Keratinocyte (primary cell): Measurements from ENCODE around the gene ZNF629. TPM values are rescaled to one million over a fixed set of nuclear protein-coding genes. Genes with fewer than 3 reads are reported as not detected.

ENCODE experiments used
- DNase-seq: peaks from one replicate; pipeline ENCODE4 v3.0.0-alpha.2; 2011; ENCODE audit warnings: low read depth, missing footprints, low spot score
- FAIRE-seq: peaks from 2 replicates; lab custom pipeline; 2011; peaks lifted over from hg19 to GRCh38; lab: Jason Lieb, UNC
- H2AFZ ChIP-seq: 2 replicates; pipeline ENCODE4 v1.6.0; 2012; ENCODE audit warnings: low read length, control low read depth, inconsistent platforms; ENCODE audit not compliant: control insufficient read depth
- H3K27ac ChIP-seq: 2 replicates; pipeline ENCODE4 v1.5.1; 2011; ENCODE audit warnings: low read length; ENCODE audit not compliant: control insufficient read depth, insufficient read depth
- H3K27me3 ChIP-seq: 3 replicates; pipeline ENCODE4 v1.6.0; 2011; ENCODE audit warnings: low read length; ENCODE audit not compliant: control insufficient read depth, insufficient read depth; ENCODE audit errors: extremely low read depth
- H3K36me3 ChIP-seq, 2 experiments: 2 replicates in 1 of 2; 3 replicates in 1 of 2; pipeline ENCODE4 v1.5.1; 2011; ENCODE audit warnings: low read length in 2 of 2, mild to moderate bottlenecking in 1 of 2; ENCODE audit not compliant: control insufficient read depth in 2 of 2, insufficient read depth in 2 of 2; ENCODE audit errors: extremely low read depth in 1 of 2
- H3K4me1 ChIP-seq: 3 replicates; pipeline ENCODE4 v1.5.1; 2011; ENCODE audit warnings: low read length; ENCODE audit not compliant: control insufficient read depth, insufficient read depth; ENCODE audit errors: extremely low read depth
- H3K4me2 ChIP-seq: 3 replicates; pipeline ENCODE4 v1.6.0; 2011; ENCODE audit warnings: low read depth, low read length; ENCODE audit not compliant: control insufficient read depth, insufficient read depth; ENCODE audit errors: extremely low read depth
- H3K4me3 ChIP-seq, 3 experiments: fragments of 200-600 bp in 1 of 3; sonication (generic) in 1 of 3; 2 replicates in 2 of 3; 3 replicates in 1 of 3; pipeline ENCODE4 v1.5.1; 2011 to 2016; ENCODE audit warnings: low read length in 3 of 3, mild to moderate bottlenecking in 3 of 3, control low read depth in 2 of 3, inconsistent platforms in 1 of 3, low read depth in 1 of 3, mixed read lengths in 1 of 3, mixed run types in 1 of 3, moderate library complexity in 1 of 3; ENCODE audit not compliant: control insufficient read depth in 2 of 3, insufficient read depth in 2 of 3; ENCODE audit errors: extremely low read depth in 1 of 3
- H3K79me2 ChIP-seq: 2 replicates; pipeline ENCODE4 v1.6.0; 2012; ENCODE audit warnings: low read length; ENCODE audit not compliant: control insufficient read depth, insufficient read depth
- H3K9ac ChIP-seq: 3 replicates; pipeline ENCODE4 v1.6.0; 2011; ENCODE audit warnings: low read length; ENCODE audit not compliant: control insufficient read depth, insufficient read depth; ENCODE audit errors: extremely low read depth
- H3K9me1 ChIP-seq: 3 replicates; pipeline ENCODE4 v1.6.0; 2011; ENCODE audit warnings: low read length; ENCODE audit not compliant: control insufficient read depth, insufficient read depth; ENCODE audit errors: extremely low read depth
- H3K9me3 ChIP-seq: 2 replicates; pipeline ENCODE4 v1.5.1; 2012; ENCODE audit warnings: low read depth, low read length; ENCODE audit not compliant: control insufficient read depth
- H4K20me1 ChIP-seq: 3 replicates; pipeline ENCODE4 v1.6.0; 2011; ENCODE audit warnings: low read length; ENCODE audit not compliant: control insufficient read depth, insufficient read depth; ENCODE audit errors: extremely low read depth
- CTCF ChIP-seq, 3 experiments: IDR thresholded peaks in 1 of 3; conservative IDR thresholded peaks in 1 of 3; optimal IDR thresholded peaks in 1 of 3; 2 replicates in 2 of 3; 3 replicates in 1 of 3; pipeline versions ENCODE3 to v1.5.1; 2011; ENCODE audit warnings: low read length in 3 of 3, mild to moderate bottlenecking in 3 of 3, moderate library complexity in 2 of 3, control low read depth in 1 of 3, inconsistent platforms in 1 of 3; ENCODE audit not compliant: insufficient read depth in 2 of 3; ENCODE audit errors: extremely low read depth in 1 of 3
- EZH2 ChIP-seq: IDR thresholded peaks from one replicate; pipeline ENCODE4 v1.6.1; 2012; ENCODE audit warnings: inconsistent platforms, mild to moderate bottlenecking, low read length, moderate library complexity
- dilution Hi-C: fragments of 300-500 bp; cut with MboI; formaldehyde crosslinking; loops from one replicate; pipeline ENCODE4 v1.7.0; 2020; ENCODE audit warnings: low sequenced_read_pairs; ENCODE audit not compliant: extremely low pct_ligation_motif_present
- polyA plus RNA-seq, 5 experiments: library from polyadenylated mRNA; depleted of rRNA in 3 of 5; stranded (reverse) in 3 of 5; stranded (forward) in 1 of 5; unstranded in 1 of 5; fragments of >200 nt; gene quantifications; 1 replicate in 1 of 5; 2 replicates in 3 of 5; 3 replicates in 1 of 5; pipeline versions ENCODE4 v1.2.1 to v1.2.3, GENCODE V29; 2011 to 2012; ENCODE audit warnings: missing spikeins in 2 of 5, low read depth in 1 of 5, low replicate concordance in 1 of 5

ZNF629 gene
- polyA plus RNA-seq, 1 donor (not counting 4 experiments of a cell fraction or from before 2014, with no cell fraction given): 3.6 TPM

GRCh38 chr16:30805056-30805369 is 18.0 kb upstream of the ZNF629 start:
- dilution Hi-C loops: no loop called here
- H3K79me2 ChIP-seq: no peaks in the 10 kb centered on the region
- peak overlapping the region; percentile 99 for H2AFZ ChIP-seq
- TF ChIP-seq EZH2: no peak
- no peak for TF ChIP-seq CTCF (optimal IDR thresholded peaks at IDR 0.05 in 1 of 3, IDR thresholded peaks at IDR 0.05 in 1 of 3, conservative IDR thresholded peaks at IDR 0.05 in 1 of 3; ENCODE audit: extremely low read depth in 1 of 3, insufficient read depth in 2 of 3, low read length in 3 of 3)
- peak overlapping the region; percentile 63 for H3K27ac ChIP-seq
- no peaks in the 10 kb centered on the region for H3K9me3 ChIP-seq
- H3K27me3 ChIP-seq: no peaks in the 10 kb centered on the region
- FAIRE-seq (no peak), DNase-seq (no peak)
- H3K4me1 ChIP-seq: peaks cover 11% of the 10 kb centered on the region
- peak overlapping the region; percentile 64 to 87 (median 78) for H3K4me3 ChIP-seq
- peak overlapping the region; percentile 99 for H3K4me2 ChIP-seq
- no peaks in the 10 kb centered on the region for H3K9me1 ChIP-seq
- H3K9ac ChIP-seq: peak overlapping the region; percentile 81
- no peaks in the 10 kb centered on the region for H4K20me1 ChIP-seq
- H3K36me3 ChIP-seq: no peaks in the 10 kb centered on the region

- no peak overlapping the region for H3K4me3 ChIP-seq
- H3K27me3 ChIP-seq: no peaks in the 10 kb centered on the region
- DNase-seq (no peak), FAIRE-seq (no peak)
- no peaks in the 10 kb centered on the region for H3K36me3 ChIP-seq
- TF ChIP-seq EZH2 (no peak), CTCF (optimal IDR thresholded peaks at IDR 0.05 in 1 of 3, IDR thresholded peaks at IDR 0.05 in 1 of 3, conservative IDR thresholded peaks at IDR 0.05 in 1 of 3; ENCODE audit: extremely low read depth in 1 of 3, insufficient read depth in 2 of 3, low read length in 3 of 3) (no peak)
- H4K20me1 ChIP-seq: no peaks in the 10 kb centered on the region
- H2AFZ ChIP-seq: no peak overlapping the region
- H3K9me1 ChIP-seq: no peaks in the 10 kb centered on the region
- H3K27ac ChIP-seq: no peak overlapping the region
- peaks cover 11% of the 10 kb centered on the region for H3K4me1 ChIP-seq
- dilution Hi-C loops: no loop called here
- no peaks in the 10 kb centered on the region for H3K79me2 ChIP-seq
- H3K4me2 ChIP-seq: no peak overlapping the region
- no peaks in the 10 kb centered on the region for H3K9me3 ChIP-seq
- H3K9ac ChIP-seq: no peak overlapping the region
Measured at GRCh38 chr16:30802936-30803335, 15.9 kb upstream of the ZNF629 start.
